C4-2B (cell line): Measurements from ENCODE around the gene NSMCE1.

Source experiments
- CTCF ChIP-seq: fragments of 450-650 bp; conservative IDR thresholded peaks from 2 replicates; pipeline ENCODE4 v1.5.1; 2017; ENCODE audit warnings: mild to moderate bottlenecking
- ZFX ChIP-seq: fragments of 450-650 bp; IDR thresholded peaks from 2 replicates; pipeline ENCODE4 v1.6.1; 2017

GRCh38 chr16:27290562-27290961 lies 22.0 kb upstream of the NSMCE1 start:
- TF ChIP-seq CTCF = no peak
- TF ChIP-seq ZFX = no peak
